ENCODE data around the gene GOLGB1.

The GOLGB1 gene

DNA sequence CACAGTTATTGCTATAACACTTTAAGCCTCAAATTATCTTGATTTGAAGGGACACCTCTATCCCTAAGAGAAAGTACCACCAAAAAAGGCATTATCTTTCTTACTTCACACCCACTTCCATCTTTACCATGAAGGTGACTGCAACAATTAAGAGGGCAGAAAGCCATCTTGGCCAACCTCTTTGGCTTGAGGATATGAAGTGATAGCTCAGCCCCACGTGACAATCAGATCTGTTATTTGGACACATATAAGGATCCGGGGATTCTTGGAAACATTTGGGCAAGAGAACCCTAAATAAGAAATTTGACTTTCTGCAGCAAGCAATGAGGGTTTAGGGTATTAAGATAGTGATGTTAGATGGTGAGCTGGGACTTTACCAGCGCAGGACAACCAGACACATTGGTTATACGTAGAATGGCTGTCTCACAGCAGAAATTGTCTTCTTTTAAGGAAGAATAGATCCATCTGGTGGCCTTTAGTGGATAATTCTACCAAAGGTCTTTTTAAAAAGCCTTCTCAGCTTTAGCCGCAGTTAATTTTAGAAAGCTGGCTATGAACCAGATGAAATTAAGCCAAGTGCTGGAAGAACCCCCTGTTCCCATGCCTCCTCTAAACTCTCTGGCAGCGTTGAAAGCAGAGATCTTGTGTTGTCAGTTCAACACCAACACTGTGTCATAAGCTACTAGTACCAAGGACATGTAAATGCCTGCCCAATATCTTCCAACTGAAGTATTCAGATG is 101.2 kb downstream of the GOLGB1 start:
- H3K4me1 ChIP-seq (ENCODE audit: control insufficient read depth, insufficient read depth, low read length) = no peaks in the 10 kb centered on the region
- ChIA-PET POLR2A (no interaction called here), CTCF (interaction anchor here (0.7 kb wide), 1 partner anchor 92 kb away, joined by 3 read pairs; no protein-coding TSS in a partner anchor)
- no peaks in the 10 kb centered on the region for H3K9me3 ChIP-seq (ENCODE audit: control insufficient read depth, insufficient read depth, low read depth, low read length)
- no peaks in the 10 kb centered on the region for H3K36me3 ChIP-seq (ENCODE audit: control insufficient read depth in 2 of 2, insufficient read depth in 1 of 2, low read length in 2 of 2)
- TF ChIP-seq ZNF140 (tag by site-specific recombination; IDR thresholded peaks at IDR 0.05) (no peak), KLF9 (tag by site-specific recombination; IDR thresholded peaks at IDR 0.05; ENCODE audit: low read depth) (no peak), ZNF175 (tag by site-specific recombination; IDR thresholded peaks at IDR 0.05) (no peak), ZNF777 (tag by site-specific recombination; IDR thresholded peaks at IDR 0.05; ENCODE audit: borderline replicate concordance) (no peak), ZNF529 (tag by site-specific recombination; IDR thresholded peaks at IDR 0.05; ENCODE audit: insufficient replicate concordance) (no peak), PRDM1 (tag by site-specific recombination; IDR thresholded peaks at IDR 0.05) (no peak), ZNF416 (tag by site-specific recombination; IDR thresholded peaks at IDR 0.05) (no peak), SETDB1 (IDR thresholded peaks at IDR 0.05; ENCODE audit: insufficient read length, low read length) (no peak), ZNF571 (tag by site-specific recombination; IDR thresholded peaks at IDR 0.05) (no peak), ZNF654 (tag by site-specific recombination; IDR thresholded peaks at IDR 0.05; ENCODE audit: low read depth) (no peak), MEIS1 (CRISPR knock-in tag; IDR thresholded peaks at IDR 0.05; ENCODE audit: borderline replicate concordance) (no peak), ZFHX2 (tag by site-specific recombination; conservative IDR thresholded peaks at IDR 0.05) (no peak)
- TF ChIP-seq, protein P1, sequence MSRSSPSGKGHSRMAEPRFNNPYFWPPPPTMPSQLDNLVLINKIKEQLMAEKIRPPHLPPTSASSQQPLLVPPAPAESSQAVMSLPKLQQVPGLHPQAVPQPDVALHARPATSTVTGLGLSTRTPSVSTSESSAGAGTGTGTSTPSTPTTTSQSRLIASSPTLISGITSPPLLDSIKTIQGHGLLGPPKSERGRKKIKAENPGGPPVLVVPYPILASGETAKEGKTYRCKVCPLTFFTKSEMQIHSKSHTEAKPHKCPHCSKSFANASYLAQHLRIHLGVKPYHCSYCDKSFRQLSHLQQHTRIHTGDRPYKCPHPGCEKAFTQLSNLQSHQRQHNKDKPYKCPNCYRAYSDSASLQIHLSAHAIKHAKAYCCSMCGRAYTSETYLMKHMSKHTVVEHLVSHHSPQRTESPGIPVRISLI (tag by site-specific recombination; IDR thresholded peaks at IDR 0.05) = no peak
- H3K4me3 ChIP-seq (ENCODE audit: low read depth, low read length) = no peak overlapping the region
- H3K27ac ChIP-seq (ENCODE audit: extremely low read depth, low read depth, low read length) = no peak overlapping the region

DNA sequence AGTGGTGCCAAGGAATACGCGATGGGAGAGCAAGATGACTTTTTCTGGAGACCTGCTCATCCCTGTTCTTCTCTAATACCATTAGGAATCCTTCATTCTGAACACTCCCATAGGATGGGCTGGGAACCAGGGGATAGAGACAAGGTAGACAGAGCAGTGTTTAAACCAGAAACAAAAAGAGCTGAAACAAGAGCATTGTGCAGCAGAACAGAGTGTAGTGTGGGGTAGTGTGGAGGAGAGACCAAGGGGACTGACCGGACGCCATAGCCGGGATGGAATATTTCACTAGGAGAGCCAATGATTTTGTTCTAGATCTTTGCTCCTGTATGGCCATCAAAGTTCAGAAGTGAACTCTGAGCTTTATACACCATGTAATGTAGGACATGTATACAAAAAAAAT is 104.5 kb downstream of the GOLGB1 start:
- Histone ChIP-seq H3K27ac (ENCODE audit: extremely low read depth, low read depth, low read length) (no peak overlapping the region), H3K4me1 (ENCODE audit: control insufficient read depth, insufficient read depth, low read length) (peaks cover 3% of the 10 kb centered on the region; the same call in 1 of the 2 replicates), H3K36me3 (ENCODE audit: control insufficient read depth in 2 of 2, insufficient read depth in 1 of 2, low read length in 2 of 2) (no peaks in the 10 kb centered on the region), H3K9me3 (ENCODE audit: control insufficient read depth, insufficient read depth, low read depth, low read length) (no peaks in the 10 kb centered on the region), H3K4me3 (ENCODE audit: low read depth, low read length) (no peak overlapping the region)
- ChIA-PET POLR2A (no interaction called here), CTCF (no interaction called here)
- TF ChIP-seq ZNF214 (tag by site-specific recombination; IDR thresholded peaks at IDR 0.05; ENCODE audit: borderline replicate concordance) (no peak), ZNF76 (tag by site-specific recombination; IDR thresholded peaks at IDR 0.05; ENCODE audit: borderline replicate concordance, low read depth) (no peak), ZNF394 (tag by site-specific recombination; IDR thresholded peaks at IDR 0.05; ENCODE audit: borderline replicate concordance) (no peak), ZNF560 (tag by site-specific recombination; IDR thresholded peaks at IDR 0.05; ENCODE audit: borderline replicate concordance) (no peak), ZNF600 (tag by site-specific recombination; IDR thresholded peaks at IDR 0.05) (no peak), ZNF311 (tag by site-specific recombination; IDR thresholded peaks at IDR 0.05; ENCODE audit: borderline replicate concordance) (no peak), ZNF433 (tag by site-specific recombination; IDR thresholded peaks at IDR 0.05; ENCODE audit: low read depth) (no peak), ZNF146 (tag by site-specific recombination; IDR thresholded peaks at IDR 0.05) (no peak), ZNF510 (tag by site-specific recombination; IDR thresholded peaks at IDR 0.05; ENCODE audit: insufficient replicate concordance) (no peak), ZSCAN30 (tag by site-specific recombination; IDR thresholded peaks at IDR 0.05) (no peak)
- TF ChIP-seq, protein P2, sequence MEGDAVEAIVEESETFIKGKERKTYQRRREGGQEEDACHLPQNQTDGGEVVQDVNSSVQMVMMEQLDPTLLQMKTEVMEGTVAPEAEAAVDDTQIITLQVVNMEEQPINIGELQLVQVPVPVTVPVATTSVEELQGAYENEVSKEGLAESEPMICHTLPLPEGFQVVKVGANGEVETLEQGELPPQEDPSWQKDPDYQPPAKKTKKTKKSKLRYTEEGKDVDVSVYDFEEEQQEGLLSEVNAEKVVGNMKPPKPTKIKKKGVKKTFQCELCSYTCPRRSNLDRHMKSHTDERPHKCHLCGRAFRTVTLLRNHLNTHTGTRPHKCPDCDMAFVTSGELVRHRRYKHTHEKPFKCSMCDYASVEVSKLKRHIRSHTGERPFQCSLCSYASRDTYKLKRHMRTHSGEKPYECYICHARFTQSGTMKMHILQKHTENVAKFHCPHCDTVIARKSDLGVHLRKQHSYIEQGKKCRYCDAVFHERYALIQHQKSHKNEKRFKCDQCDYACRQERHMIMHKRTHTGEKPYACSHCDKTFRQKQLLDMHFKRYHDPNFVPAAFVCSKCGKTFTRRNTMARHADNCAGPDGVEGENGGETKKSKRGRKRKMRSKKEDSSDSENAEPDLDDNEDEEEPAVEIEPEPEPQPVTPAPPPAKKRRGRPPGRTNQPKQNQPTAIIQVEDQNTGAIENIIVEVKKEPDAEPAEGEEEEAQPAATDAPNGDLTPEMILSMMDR (tag by site-specific recombination; IDR thresholded peaks at IDR 0.05) = no peak
- TF ChIP-seq, protein P3, sequence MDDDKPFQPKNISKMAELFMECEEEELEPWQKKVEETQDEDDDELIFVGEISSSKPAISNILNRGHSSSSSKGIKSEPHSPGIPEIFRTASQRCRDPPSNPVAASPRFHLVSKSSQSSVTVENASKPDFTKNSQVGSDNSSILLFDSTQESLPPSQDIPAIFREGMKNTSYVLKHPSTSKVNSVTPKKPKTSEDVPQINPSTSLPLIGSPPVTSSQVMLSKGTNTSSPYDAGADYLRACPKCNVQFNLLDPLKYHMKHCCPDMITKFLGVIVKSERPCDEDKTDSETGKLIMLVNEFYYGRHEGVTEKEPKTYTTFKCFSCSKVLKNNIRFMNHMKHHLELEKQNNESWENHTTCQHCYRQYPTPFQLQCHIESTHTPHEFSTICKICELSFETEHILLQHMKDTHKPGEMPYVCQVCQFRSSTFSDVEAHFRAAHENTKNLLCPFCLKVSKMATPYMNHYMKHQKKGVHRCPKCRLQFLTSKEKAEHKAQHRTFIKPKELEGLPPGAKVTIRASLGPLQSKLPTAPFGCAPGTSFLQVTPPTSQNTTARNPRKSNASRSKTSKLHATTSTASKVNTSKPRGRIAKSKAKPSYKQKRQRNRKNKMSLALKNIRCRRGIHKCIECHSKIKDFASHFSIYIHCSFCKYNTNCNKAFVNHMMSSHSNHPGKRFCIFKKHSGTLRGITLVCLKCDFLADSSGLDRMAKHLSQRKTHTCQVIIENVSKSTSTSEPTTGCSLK (tag by site-specific recombination; IDR thresholded peaks at IDR 0.05) = no peak
- TF ChIP-seq, protein P4, sequence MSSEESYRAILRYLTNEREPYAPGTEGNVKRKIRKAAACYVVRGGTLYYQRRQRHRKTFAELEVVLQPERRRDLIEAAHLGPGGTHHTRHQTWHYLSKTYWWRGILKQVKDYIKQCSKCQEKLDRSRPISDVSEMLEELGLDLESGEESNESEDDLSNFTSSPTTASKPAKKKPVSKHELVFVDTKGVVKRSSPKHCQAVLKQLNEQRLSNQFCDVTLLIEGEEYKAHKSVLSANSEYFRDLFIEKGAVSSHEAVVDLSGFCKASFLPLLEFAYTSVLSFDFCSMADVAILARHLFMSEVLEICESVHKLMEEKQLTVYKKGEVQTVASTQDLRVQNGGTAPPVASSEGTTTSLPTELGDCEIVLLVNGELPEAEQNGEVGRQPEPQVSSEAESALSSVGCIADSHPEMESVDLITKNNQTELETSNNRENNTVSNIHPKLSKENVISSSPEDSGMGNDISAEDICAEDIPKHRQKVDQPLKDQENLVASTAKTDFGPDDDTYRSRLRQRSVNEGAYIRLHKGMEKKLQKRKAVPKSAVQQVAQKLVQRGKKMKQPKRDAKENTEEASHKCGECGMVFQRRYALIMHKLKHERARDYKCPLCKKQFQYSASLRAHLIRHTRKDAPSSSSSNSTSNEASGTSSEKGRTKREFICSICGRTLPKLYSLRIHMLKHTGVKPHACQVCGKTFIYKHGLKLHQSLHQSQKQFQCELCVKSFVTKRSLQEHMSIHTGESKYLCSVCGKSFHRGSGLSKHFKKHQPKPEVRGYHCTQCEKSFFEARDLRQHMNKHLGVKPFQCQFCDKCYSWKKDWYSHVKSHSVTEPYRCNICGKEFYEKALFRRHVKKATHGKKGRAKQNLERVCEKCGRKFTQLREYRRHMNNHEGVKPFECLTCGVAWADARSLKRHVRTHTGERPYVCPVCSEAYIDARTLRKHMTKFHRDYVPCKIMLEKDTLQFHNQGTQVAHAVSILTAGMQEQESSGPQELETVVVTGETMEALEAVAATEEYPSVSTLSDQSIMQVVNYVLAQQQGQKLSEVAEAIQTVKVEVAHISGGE (tag by site-specific recombination; conservative IDR thresholded peaks at IDR 0.05; ENCODE audit: low read depth) = no peak

Data from HEK293 (cell line).